Cardiac fibroblast (primary cell): Measurements from ENCODE around the gene BSND.

ENCODE experiments used
- DNase-seq, 2 donors: peaks; one replicate each; pipeline versions ENCODE4 v3.0.0 to v3.0.0-alpha.2; 2010; ENCODE audit warnings: low read depth in 2 of 2
- H3K4me3 ChIP-seq, 2 donors: replicated peaks in 1 of 2; 1 replicate in 1 of 2; 2 replicates in 1 of 2; pipeline ENCODE4 v1.5.1; 2011; ENCODE audit warnings: low read depth in 2 of 2, low read length in 2 of 2, mild to moderate bottlenecking in 2 of 2, moderate library complexity in 1 of 2
- TF ChIP-seq, protein P1 (sequence below): IDR thresholded peaks from one replicate; pipeline ENCODE4 v1.5.1; 2011; ENCODE audit warnings: low read depth, mild to moderate bottlenecking, low read length, inconsistent platforms

The BSND gene

DNA sequence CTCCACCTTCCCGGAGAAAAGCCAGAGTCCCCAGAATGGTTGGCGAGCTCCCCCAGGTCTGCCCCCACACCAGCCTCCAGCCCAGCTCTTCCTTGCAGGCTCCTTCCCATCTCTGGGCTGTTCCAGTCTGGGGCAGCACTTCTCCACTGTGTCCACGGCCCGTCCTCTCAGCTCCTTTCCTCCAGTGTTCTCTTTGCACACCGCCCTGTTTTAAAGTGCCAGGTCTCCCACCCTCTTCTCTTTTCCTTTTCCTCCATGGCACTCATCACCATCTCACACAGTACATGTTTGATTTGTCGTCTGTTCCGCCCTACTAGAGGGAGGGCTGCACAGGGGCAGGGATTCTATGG lies 34.5 kb downstream of the BSND start:
- TF ChIP-seq, protein P1, sequence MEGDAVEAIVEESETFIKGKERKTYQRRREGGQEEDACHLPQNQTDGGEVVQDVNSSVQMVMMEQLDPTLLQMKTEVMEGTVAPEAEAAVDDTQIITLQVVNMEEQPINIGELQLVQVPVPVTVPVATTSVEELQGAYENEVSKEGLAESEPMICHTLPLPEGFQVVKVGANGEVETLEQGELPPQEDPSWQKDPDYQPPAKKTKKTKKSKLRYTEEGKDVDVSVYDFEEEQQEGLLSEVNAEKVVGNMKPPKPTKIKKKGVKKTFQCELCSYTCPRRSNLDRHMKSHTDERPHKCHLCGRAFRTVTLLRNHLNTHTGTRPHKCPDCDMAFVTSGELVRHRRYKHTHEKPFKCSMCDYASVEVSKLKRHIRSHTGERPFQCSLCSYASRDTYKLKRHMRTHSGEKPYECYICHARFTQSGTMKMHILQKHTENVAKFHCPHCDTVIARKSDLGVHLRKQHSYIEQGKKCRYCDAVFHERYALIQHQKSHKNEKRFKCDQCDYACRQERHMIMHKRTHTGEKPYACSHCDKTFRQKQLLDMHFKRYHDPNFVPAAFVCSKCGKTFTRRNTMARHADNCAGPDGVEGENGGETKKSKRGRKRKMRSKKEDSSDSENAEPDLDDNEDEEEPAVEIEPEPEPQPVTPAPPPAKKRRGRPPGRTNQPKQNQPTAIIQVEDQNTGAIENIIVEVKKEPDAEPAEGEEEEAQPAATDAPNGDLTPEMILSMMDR: no peak
- no peak for DNase-seq
- H3K4me3 ChIP-seq: no peak overlapping the region

GRCh38 chr1:55034476-55035133 lies 35.9 kb downstream of the BSND start:
- TF ChIP-seq, protein P1: no peak
- H3K4me3 ChIP-seq: no peak overlapping the region
- no peak for DNase-seq

GRCh38 chr1:55035904-55036303 lies 37.2 kb downstream of the BSND start:
- TF ChIP-seq, protein P1: no peak
- H3K4me3 ChIP-seq: no peak overlapping the region
- no peak for DNase-seq

- DNase-seq: no peak
- no peak overlapping the region for H3K4me3 ChIP-seq
- TF ChIP-seq, protein P1: no peak
These were observed 39.2 kb downstream of the BSND start for GRCh38 chr1:55037733-55038551.

GRCh38 chr1:55038552-55038838 lies 39.8 kb downstream of the BSND start:
- no peak for DNase-seq
- no peak overlapping the region for H3K4me3 ChIP-seq
- TF ChIP-seq, protein P1: no peak

- peak overlapping the region in 1 of 2 donors; percentile 49 for H3K4me3 ChIP-seq
- DNase-seq: no peak
- TF ChIP-seq, protein P1: no peak
These were observed 40.2 kb downstream of the BSND start for GRCh38 chr1:55038974-55039341.
